ENCODE measurements around the gene ATG2A.

ATG2A gene

GRCh38 chr11:64923944-64924909, 7.2 kb upstream of the ATG2A start, which contains the start of gene PPP2R5B:
Gene PPP2R5B, plus strand, starts transcription at chr11:64924689. Its CDS starts 1,046 bp downstream, at chr11:64925735.
- peak; percentile 86 for DNase-seq

GRCh38 chr11:64923151-64923661, 6.2 kb upstream of the ATG2A start:
- no peak for DNase-seq

GRCh38 chr11:64921384-64921783, 4.4 kb upstream of the ATG2A start:
- no peak for DNase-seq

- no peak for DNase-seq
Measured at GRCh38 chr11:64920124-64920523, 3.1 kb upstream of the ATG2A start.

GRCh38 chr11:64919627-64920026, 2.6 kb upstream of the ATG2A start:
- no peak for DNase-seq

- no peak for DNase-seq
Measured at GRCh38 chr11:64918017-64918416, 1.0 kb upstream of the ATG2A start.

- no peak for DNase-seq
Measured at GRCh38 chr11:64917663-64917995, 620 bp upstream of the ATG2A start.

GRCh38 chr11:64916040-64916774, 802 bp downstream of the ATG2A start:
- DNase-seq = no peak

- no peak for DNase-seq
Measured at GRCh38 chr11:64915376-64915887, 1.6 kb downstream of the ATG2A start.

- DNase-seq = no peak
Measured at GRCh38 chr11:64914123-64914522, 2.9 kb downstream of the ATG2A start.

GRCh38 chr11:64913171-64913727, 3.8 kb downstream of the ATG2A start:
- no peak for DNase-seq

- no peak for DNase-seq
Measured at GRCh38 chr11:64911689-64912088, 5.3 kb downstream of the ATG2A start.

- DNase-seq = no peak
Measured at GRCh38 chr11:64911142-64911541, 5.9 kb downstream of the ATG2A start.

- no peak for DNase-seq
Measured at GRCh38 chr11:64910451-64911093, 6.4 kb downstream of the ATG2A start.

- no peak for DNase-seq
Measured at GRCh38 chr11:64909653-64910343, 7.2 kb downstream of the ATG2A start.

GRCh38 chr11:64908766-64909165, 8.2 kb downstream of the ATG2A start:
- no peak for DNase-seq

GRCh38 chr11:64906314-64906635, 10.7 kb downstream of the ATG2A start:
- DNase-seq = no peak

GRCh38 chr11:64905516-64906313, 11.3 kb downstream of the ATG2A start:
- DNase-seq = no peak

- DNase-seq = no peak
Measured at GRCh38 chr11:64903291-64903833, 13.6 kb downstream of the ATG2A start.

GRCh38 chr11:64902102-64902900, 14.7 kb downstream of the ATG2A start:
- no peak for DNase-seq
